Measurements from ENCODE around the gene CPVL. TPM values are rescaled to one million over a fixed set of nuclear protein-coding genes. Genes with fewer than 3 reads are reported as not detected.

Gene CPVL
- total and polyA plus RNA-seq, 2 of the 8 experiments (the other 6 are each of a cell fraction or from before 2014, with no cell fraction given), result 40.0 to 55.0 TPM

DNA sequence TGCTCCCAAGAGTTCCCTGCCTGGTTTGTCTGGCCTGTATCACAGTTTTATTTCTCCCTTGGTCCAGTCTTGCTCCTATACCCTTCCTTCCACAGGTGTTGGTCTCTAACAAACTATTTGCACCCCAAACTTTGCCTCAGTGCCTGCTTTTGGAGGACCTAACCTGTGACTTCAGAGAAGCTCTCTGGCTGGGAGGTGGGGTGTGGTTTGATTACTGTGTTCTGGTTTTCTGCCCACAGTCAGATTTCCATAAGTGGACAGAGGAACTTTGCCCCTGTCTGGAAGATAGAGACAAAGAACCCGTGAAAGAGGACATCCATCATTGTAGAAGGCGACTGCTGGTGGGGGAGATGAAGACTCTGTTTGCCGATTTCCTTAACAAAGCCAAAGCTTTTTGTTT lies 132.4 kb downstream of the CPVL start:
- H3K4me2 ChIP-seq (ENCODE audit: insufficient read depth in 1 of 2, low read depth in 2 of 2, low read length in 2 of 2), result no peak overlapping the region
- H3K36me3 ChIP-seq (ENCODE audit: control insufficient read depth in 2 of 4, insufficient read depth in 4 of 4, low read length in 3 of 4), result no peaks in the 10 kb centered on the region
- CTCF ChIA-PET (ENCODE audit: partially characterized antibody), result interaction anchor here (0.6 to 1.4 kb wide), 5 partner anchors 10 to 91 kb away, joined by 3 to 6 read pairs (median 3); no protein-coding TSS in a partner anchor
- TF ChIP-seq CHD1 (IDR thresholded peaks at IDR 0.05; ENCODE audit: low read depth, low read length) (no peak), RFX5 (IDR thresholded peaks at IDR 0.05; ENCODE audit: borderline replicate concordance, low read depth, low read length) (no peak), EP300 (IDR thresholded peaks at IDR 0.05; ENCODE audit: borderline replicate concordance in 1 of 2, low read depth in 2 of 2, low read length in 2 of 2) (no peak), NANOG (IDR thresholded peaks at IDR 0.05; ENCODE audit: insufficient read depth, low read depth, low read length, poor library complexity, severe bottlenecking) (no peak), GTF2F1 (IDR thresholded peaks at IDR 0.05; ENCODE audit: borderline replicate concordance, low read depth, low read length) (no peak), BCL11A (IDR thresholded peaks at IDR 0.05; ENCODE audit: low read depth in 2 of 2, low read length in 2 of 2) (no peak), SP2 (IDR thresholded peaks at IDR 0.05; ENCODE audit: low read length) (no peak), KDM1A (IDR thresholded peaks at IDR 0.05; ENCODE audit: borderline replicate concordance, low read length) (no peak), HDAC6 (IDR thresholded peaks at IDR 0.05; ENCODE audit: low read depth, low read length) (no peak), SIRT6 (IDR thresholded peaks at IDR 0.05; ENCODE audit: low read length) (no peak)
- TF ChIP-seq, protein P1, sequence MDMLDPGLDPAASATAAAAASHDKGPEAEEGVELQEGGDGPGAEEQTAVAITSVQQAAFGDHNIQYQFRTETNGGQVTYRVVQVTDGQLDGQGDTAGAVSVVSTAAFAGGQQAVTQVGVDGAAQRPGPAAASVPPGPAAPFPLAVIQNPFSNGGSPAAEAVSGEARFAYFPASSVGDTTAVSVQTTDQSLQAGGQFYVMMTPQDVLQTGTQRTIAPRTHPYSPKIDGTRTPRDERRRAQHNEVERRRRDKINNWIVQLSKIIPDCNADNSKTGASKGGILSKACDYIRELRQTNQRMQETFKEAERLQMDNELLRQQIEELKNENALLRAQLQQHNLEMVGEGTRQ (IDR thresholded peaks at IDR 0.05; ENCODE audit: low read length), result no peak
- H2BK15ac ChIP-seq (ENCODE audit: low read length), result no peak overlapping the region
- H4K8ac ChIP-seq (ENCODE audit: extremely low read depth, insufficient read depth, low read length), result no peak overlapping the region
- H3K56ac ChIP-seq (replicated peaks; ENCODE audit: insufficient read length, low read depth, low read length), result no peak overlapping the region
- H2BK5ac ChIP-seq (ENCODE audit: low read depth, low read length), result no peak overlapping the region
- H3K14ac ChIP-seq (ENCODE audit: insufficient read length), result no peak overlapping the region
- H3K9me3 ChIP-seq (ENCODE audit: insufficient read depth in 2 of 2, low read depth in 1 of 2, low read length in 1 of 2), result no peaks in the 10 kb centered on the region
- H2BK120ac ChIP-seq (replicated peaks; ENCODE audit: low read depth, low read length), result no peak overlapping the region
- DNase-seq (ENCODE audit: low read depth in 1 of 2, low spot score in 2 of 2) (no peak), FAIRE-seq (no peak)
- H3K4ac ChIP-seq (replicated peaks; ENCODE audit: insufficient read length, low read depth, low read length), result no peak overlapping the region
- H4K91ac ChIP-seq (replicated peaks; ENCODE audit: insufficient read length, low read length), result no peak overlapping the region
- 91% methylated on average over 3 of the region's 3 CpGs; no CpG with 5 or more reads in 1 of the 2 experiments for WGBS, 2 experiments (ENCODE audit: extremely low coverage in 1 of 2, insufficient coverage in 1 of 2, insufficient read length in 1 of 2, insufficient replicate concordance in 2 of 2, low coverage in 1 of 2, low lambda C conversion rate in 2 of 2, missing lambda C conversion rate in 1 of 2)
- H3K4me1 ChIP-seq (replicated peaks in 1 of 4; ENCODE audit: control insufficient read depth in 3 of 4, insufficient read depth in 4 of 4, low read length in 3 of 4), result no peaks in the 10 kb centered on the region
- H2BK20ac ChIP-seq (ENCODE audit: low read length), result no peak overlapping the region
- no peaks in the 10 kb centered on the region for H3K79me2 ChIP-seq (ENCODE audit: control insufficient read depth in 1 of 2, insufficient read depth in 2 of 2, low read length in 2 of 2)
- H4K20me1 ChIP-seq (replicated peaks in 1 of 2; ENCODE audit: control insufficient read depth in 1 of 2, insufficient read depth in 2 of 2, low read length in 2 of 2), result no peaks in the 10 kb centered on the region
- H2BK12ac ChIP-seq (ENCODE audit: low read depth, low read length), result no peak overlapping the region
- no peak overlapping the region for H2AFZ ChIP-seq (ENCODE audit: low read length)
- no peak overlapping the region for H3K9ac ChIP-seq (replicated peaks in 1 of 4; ENCODE audit: extremely low read depth in 1 of 4, low read depth in 3 of 4, low read length in 3 of 4)
- no peak overlapping the region for H3K23ac ChIP-seq (ENCODE audit: insufficient read length)
- H4K5ac ChIP-seq (ENCODE audit: insufficient read length, low read depth, low read length), result no peak overlapping the region
- no peaks in the 10 kb centered on the region for H3K79me1 ChIP-seq (ENCODE audit: low read depth, low read length)
- no peak overlapping the region for H3K18ac ChIP-seq (ENCODE audit: extremely low read depth, low read length)
- no peak overlapping the region for H2AK5ac ChIP-seq (ENCODE audit: low read depth, low read length)
- H3K27ac ChIP-seq (ENCODE audit: low read depth, low read length), result no peak overlapping the region
- H3K27me3 ChIP-seq (replicated peaks in 1 of 4; ENCODE audit: control insufficient read depth in 3 of 4, extremely low read depth in 1 of 4, insufficient read depth in 3 of 4, low read length in 3 of 4), result no peaks in the 10 kb centered on the region
- no peak overlapping the region for H3K4me3 ChIP-seq (ENCODE audit: extremely low read depth in 1 of 4, insufficient read depth in 2 of 4, low read depth in 3 of 4, low read length in 4 of 4)
- POLR2A ChIA-PET (ENCODE audit: partially characterized antibody), result no interaction called here
- H3K23me2 ChIP-seq (ENCODE audit: low read depth, low read length), result no peaks in the 10 kb centered on the region

All from H1 (cell line).